Epithelial cell of esophagus (primary cell): Measurements from ENCODE around the gene TALDO1.

ENCODE experiments used
- DNase-seq: peaks from one replicate; pipeline ENCODE4 v3.0.0; 2010; ENCODE audit warnings: low read depth
- H3K4me3 ChIP-seq: 2 replicates; pipeline ENCODE4 v1.5.1; 2011; ENCODE audit warnings: mild to moderate bottlenecking, low read length, control low read depth
- CTCF ChIP-seq: IDR thresholded peaks from 2 replicates; pipeline ENCODE4 v1.5.1; 2011; ENCODE audit warnings: low read depth, mild to moderate bottlenecking, low read length, control low read depth, inconsistent platforms; ENCODE audit not compliant: insufficient read depth; ENCODE audit errors: missing control alignments

Gene TALDO1

GRCh38 chr11:724049-724777 lies 23.1 kb upstream of the TALDO1 start:
- no peak overlapping the region for H3K4me3 ChIP-seq
- DNase-seq: no peak
- TF ChIP-seq CTCF: no peak

GRCh38 chr11:724778-725386 lies 22.4 kb upstream of the TALDO1 start:
- no peak for DNase-seq
- no peak for TF ChIP-seq CTCF
- H3K4me3 ChIP-seq: no peak overlapping the region

GRCh38 chr11:725624-726202 lies 21.6 kb upstream of the TALDO1 start:
- TF ChIP-seq CTCF: no peak
- DNase-seq: no peak
- no peak overlapping the region for H3K4me3 ChIP-seq

GRCh38 chr11:726278-727220 lies 20.7 kb upstream of the TALDO1 start:
- TF ChIP-seq CTCF: no peak
- peak; percentile 91 for DNase-seq
- no peak overlapping the region for H3K4me3 ChIP-seq

- H3K4me3 ChIP-seq: no peak overlapping the region
- no peak for DNase-seq
- TF ChIP-seq CTCF: no peak
Measured at GRCh38 chr11:727281-727701, 20.0 kb upstream of the TALDO1 start.

- peak; percentile 89 for TF ChIP-seq CTCF
- no peak overlapping the region for H3K4me3 ChIP-seq
- peak; percentile 92 for DNase-seq
Measured at GRCh38 chr11:727859-728748, 19.2 kb upstream of the TALDO1 start.
